Astrocyte of the spinal cord (primary cell): ENCODE measurements around the gene GPD1L.
"Not testable (repeated sequence)": the region's sequence is repeated elsewhere in the genome, so short reads cannot be mapped to it uniquely, and the experiment has no call there.

Source experiments
- DNase-seq: peaks from one replicate; pipeline ENCODE4 v3.0.0; 2011; ENCODE audit warnings: low read depth, low spot score
- H3K4me3 ChIP-seq: 2 replicates; pipeline ENCODE4 v1.5.1; 2011; ENCODE audit warnings: low read depth, mild to moderate bottlenecking, low read length, moderate library complexity
- CTCF ChIP-seq: IDR thresholded peaks from 2 replicates; pipeline ENCODE4 v1.5.1; 2012; ENCODE audit warnings: low read depth, mild to moderate bottlenecking, low read length, inconsistent platforms
- in situ Hi-C: cut with HindIII; loops from 2 replicates; pipeline ENCODE4 v1.10.0; 2017; ENCODE audit warnings: low sequenced_read_pairs

GPD1L gene

GRCh38 chr3:32105291-32106131, 909 bp upstream of the GPD1L start:
- DNase-seq: peak; percentile 23
- no peak for TF ChIP-seq CTCF
- in situ Hi-C loops: no loop called here
- H3K4me3 ChIP-seq: no peak overlapping the region

GRCh38 chr3:32106929-32107362, 526 bp downstream of the GPD1L start:
- peak overlapping the region; percentile 58 for H3K4me3 ChIP-seq
- no peak for TF ChIP-seq CTCF
- in situ Hi-C loops: no loop called here
- DNase-seq: peak; percentile 7

GRCh38 chr3:32108224-32108623, 1.8 kb downstream of the GPD1L start:
- in situ Hi-C loops, DNase-seq, H3K4me3 ChIP-seq: not testable (repeated sequence)

- H3K4me3 ChIP-seq: no peak overlapping the region
- no peak for TF ChIP-seq CTCF
- DNase-seq: peak; percentile 63
- in situ Hi-C loops: no loop called here
Observed at GRCh38 chr3:32109256-32109655, 2.8 kb downstream of the GPD1L start.

GRCh38 chr3:32110233-32110760, 3.9 kb downstream of the GPD1L start:
- no peak for TF ChIP-seq CTCF
- H3K4me3 ChIP-seq: no peak overlapping the region
- no peak for DNase-seq
- in situ Hi-C loops: no loop called here

- in situ Hi-C loops: no loop called here
- H3K4me3 ChIP-seq: no peak overlapping the region
- no peak for DNase-seq
- TF ChIP-seq CTCF: no peak
Observed at GRCh38 chr3:32111560-32111959, 5.1 kb downstream of the GPD1L start.

GRCh38 chr3:32113566-32113965, 7.1 kb downstream of the GPD1L start:
- TF ChIP-seq CTCF: no peak
- H3K4me3 ChIP-seq: no peak overlapping the region
- in situ Hi-C loops: no loop called here
- DNase-seq: no peak
